ENCODE results near the gene INPP5A. TPM values are rescaled to one million over a fixed set of nuclear protein-coding genes. Genes with fewer than 3 reads are reported as not detected.

Gene INPP5A
- total RNA-seq, 1 donor from 2014 or later: 14.2 TPM

DNA sequence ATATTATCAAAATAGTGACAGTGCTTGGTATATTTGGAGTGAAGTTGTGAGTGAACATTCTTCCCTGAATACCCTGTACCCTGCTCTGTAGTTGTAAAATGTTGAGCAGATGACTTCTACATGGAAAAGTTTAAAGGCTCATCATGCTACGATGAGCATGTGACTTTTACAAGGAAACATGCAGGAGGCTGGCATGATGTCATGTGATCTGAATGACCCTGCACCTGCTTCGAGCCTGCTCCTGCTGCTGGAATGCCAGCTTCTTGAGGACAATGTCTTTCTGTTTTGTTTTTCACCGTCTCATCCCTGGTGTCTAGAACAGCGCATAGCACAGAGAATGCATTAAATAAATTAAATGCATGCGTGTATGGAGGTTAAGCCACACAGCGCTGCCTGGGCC lies 5.4 kb upstream of the INPP5A start:
- Histone ChIP-seq H3K27me3 (peaks cover 22% of the 10 kb centered on the region), H3K27ac (no peak overlapping the region), H3K4me1 (peaks cover 8% of the 10 kb centered on the region), H3K9me3 (ENCODE audit: low read depth) (peaks cover 13% of the 10 kb centered on the region), H3K36me3 (no peaks in the 10 kb centered on the region), H2AFZ (replicated peaks) (no peak overlapping the region), H3K9ac (no peak overlapping the region), H3F3A (ENCODE audit: low read depth) (no peaks in the 10 kb centered on the region), H3K4me3 (no peak overlapping the region), H3K4me2 (no peak overlapping the region), H4K20me1 (ENCODE audit: low read depth) (no peaks in the 10 kb centered on the region), H3K79me2 (ENCODE audit: low read depth) (no peaks in the 10 kb centered on the region)
- no peak overlapping the region for H3K4me3 Mint-ChIP-seq
- H3K27ac Mint-ChIP-seq: no peak overlapping the region
- TF ChIP-seq, protein P1, sequence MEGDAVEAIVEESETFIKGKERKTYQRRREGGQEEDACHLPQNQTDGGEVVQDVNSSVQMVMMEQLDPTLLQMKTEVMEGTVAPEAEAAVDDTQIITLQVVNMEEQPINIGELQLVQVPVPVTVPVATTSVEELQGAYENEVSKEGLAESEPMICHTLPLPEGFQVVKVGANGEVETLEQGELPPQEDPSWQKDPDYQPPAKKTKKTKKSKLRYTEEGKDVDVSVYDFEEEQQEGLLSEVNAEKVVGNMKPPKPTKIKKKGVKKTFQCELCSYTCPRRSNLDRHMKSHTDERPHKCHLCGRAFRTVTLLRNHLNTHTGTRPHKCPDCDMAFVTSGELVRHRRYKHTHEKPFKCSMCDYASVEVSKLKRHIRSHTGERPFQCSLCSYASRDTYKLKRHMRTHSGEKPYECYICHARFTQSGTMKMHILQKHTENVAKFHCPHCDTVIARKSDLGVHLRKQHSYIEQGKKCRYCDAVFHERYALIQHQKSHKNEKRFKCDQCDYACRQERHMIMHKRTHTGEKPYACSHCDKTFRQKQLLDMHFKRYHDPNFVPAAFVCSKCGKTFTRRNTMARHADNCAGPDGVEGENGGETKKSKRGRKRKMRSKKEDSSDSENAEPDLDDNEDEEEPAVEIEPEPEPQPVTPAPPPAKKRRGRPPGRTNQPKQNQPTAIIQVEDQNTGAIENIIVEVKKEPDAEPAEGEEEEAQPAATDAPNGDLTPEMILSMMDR (IDR thresholded peaks at IDR 0.05): no peak
- TF ChIP-seq EZH2phosphoT487 (IDR thresholded peaks at IDR 0.05) (no peak), EZH2 (IDR thresholded peaks at IDR 0.05) (no peak)
- H3K36me3 Mint-ChIP-seq: peaks cover 8% of the 10 kb centered on the region
- H3K9me3 Mint-ChIP-seq: peaks cover 29% of the 10 kb centered on the region
- H3K27me3 Mint-ChIP-seq (ENCODE audit: insufficient read depth, low read depth): peaks cover 14% of the 10 kb centered on the region
- no peak for DNase-seq (ENCODE audit: low spot score)
- peaks cover 17% of the 10 kb centered on the region for H3K4me1 Mint-ChIP-seq

- H3K4me3 Mint-ChIP-seq: no peak overlapping the region
- Histone ChIP-seq H3K4me2 (no peak overlapping the region), H3K9me3 (ENCODE audit: low read depth) (peaks cover 13% of the 10 kb centered on the region), H3K36me3 (no peaks in the 10 kb centered on the region), H3F3A (ENCODE audit: low read depth) (no peaks in the 10 kb centered on the region), H3K4me1 (peaks cover 8% of the 10 kb centered on the region), H3K27me3 (peaks cover 14% of the 10 kb centered on the region), H3K4me3 (no peak overlapping the region), H2AFZ (replicated peaks) (no peak overlapping the region), H3K9ac (no peak overlapping the region), H3K79me2 (ENCODE audit: low read depth) (no peaks in the 10 kb centered on the region), H3K27ac (no peak overlapping the region), H4K20me1 (ENCODE audit: low read depth) (no peaks in the 10 kb centered on the region)
- peaks cover 11% of the 10 kb centered on the region for H3K27me3 Mint-ChIP-seq (ENCODE audit: insufficient read depth, low read depth)
- H3K9me3 Mint-ChIP-seq: peaks cover 27% of the 10 kb centered on the region
- TF ChIP-seq EZH2phosphoT487 (IDR thresholded peaks at IDR 0.05) (no peak), EZH2 (IDR thresholded peaks at IDR 0.05) (no peak)
- TF ChIP-seq, protein P1 (IDR thresholded peaks at IDR 0.05): no peak
- H3K36me3 Mint-ChIP-seq: peaks cover 8% of the 10 kb centered on the region
- peaks cover 14% of the 10 kb centered on the region for H3K4me1 Mint-ChIP-seq
- H3K27ac Mint-ChIP-seq: no peak overlapping the region
- DNase-seq (ENCODE audit: low spot score): no peak
Measured at GRCh38 chr10:132532749-132533560, 4.6 kb upstream of the INPP5A start.

DNA sequence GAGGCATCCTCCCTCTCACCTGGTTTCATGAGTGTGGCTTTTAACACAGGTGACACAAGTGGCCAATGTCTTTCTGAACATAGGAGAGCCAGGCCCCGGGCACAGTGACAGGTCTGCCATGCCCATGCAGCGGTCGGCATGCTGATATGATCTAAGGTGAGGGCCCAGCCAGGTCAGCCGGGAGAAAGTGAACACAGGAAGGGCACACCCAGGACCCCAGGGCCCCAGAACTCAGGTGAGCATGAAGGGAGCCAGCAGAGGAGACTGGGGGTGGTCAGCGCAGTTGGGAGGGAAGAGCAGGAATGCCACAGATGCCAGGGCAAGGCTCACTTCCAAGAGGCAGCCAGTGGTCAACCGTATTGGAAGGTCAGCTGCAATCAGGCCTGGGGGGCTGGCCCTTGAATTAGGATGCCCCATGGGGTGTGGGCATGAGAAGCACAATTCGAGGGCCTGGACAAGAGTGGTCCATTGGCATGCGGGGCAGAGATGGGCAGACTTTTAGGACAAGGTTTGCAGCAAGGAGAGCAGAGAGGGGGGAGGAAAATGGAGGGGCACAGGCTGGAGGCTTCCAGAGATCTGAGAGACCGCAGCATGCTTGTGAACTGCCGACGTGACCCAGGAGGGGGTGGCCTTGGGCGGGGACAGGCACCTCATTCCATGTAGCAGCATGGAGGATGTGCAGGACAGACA lies 3.9 kb upstream of the INPP5A start:
- Mint-ChIP-seq H3K4me1 (peaks cover 14% of the 10 kb centered on the region), H3K27ac (no peak overlapping the region), H3K27me3 (ENCODE audit: insufficient read depth, low read depth) (peaks cover 7% of the 10 kb centered on the region), H3K36me3 (peaks cover 5% of the 10 kb centered on the region), H3K4me3 (no peak overlapping the region), H3K9me3 (peaks cover 25% of the 10 kb centered on the region)
- no peak for TF ChIP-seq EZH2phosphoT487 (IDR thresholded peaks at IDR 0.05)
- TF ChIP-seq EZH2 (IDR thresholded peaks at IDR 0.05): no peak
- TF ChIP-seq, protein P1 (IDR thresholded peaks at IDR 0.05): no peak
- Histone ChIP-seq H3K4me3 (no peak overlapping the region), H3K79me2 (ENCODE audit: low read depth) (peaks cover 8% of the 10 kb centered on the region), H3F3A (ENCODE audit: low read depth) (no peaks in the 10 kb centered on the region), H4K20me1 (ENCODE audit: low read depth) (peaks cover 7% of the 10 kb centered on the region), H3K9ac (no peak overlapping the region), H3K27me3 (peaks cover 14% of the 10 kb centered on the region), H3K4me2 (no peak overlapping the region), H3K27ac (no peak overlapping the region), H3K36me3 (no peaks in the 10 kb centered on the region), H2AFZ (replicated peaks) (no peak overlapping the region), H3K4me1 (peaks cover 15% of the 10 kb centered on the region), H3K9me3 (ENCODE audit: low read depth) (peaks cover 13% of the 10 kb centered on the region)
- no peak for DNase-seq (ENCODE audit: low spot score)
